Endothelial cell of umbilical vein (primary cell): ENCODE measurements around the gene ADTRP. TPM values are rescaled to one million over a fixed set of nuclear protein-coding genes. Genes with fewer than 3 reads are reported as not detected.

Experiments
- BruUV-seq: library from RNA; stranded (reverse); fragments of 400-500 nt; replicated peaks from 2 replicates; lab custom pipeline; 2021; lab: Mats Ljungman, UMichigan
- CTCF ChIA-PET: fragments of 300-600, 350-600 bp; sonication (Branson Sonifier 250); formaldehyde crosslinking; loops from one replicate; lab custom pipeline; 2021; ENCODE audit warnings: antibody characterized with exemption, inconsistent platforms; lab: Charles Lee
- POLR2A ChIA-PET: fragments of 300-600, 350-600 bp; sonication (Branson Sonifier 250); formaldehyde crosslinking; loops from one replicate; lab custom pipeline; 2021; ENCODE audit warnings: antibody characterized with exemption, inconsistent platforms; lab: Charles Lee
- DNase-seq: peaks from one replicate; pipeline ENCODE4 v3.0.0-alpha.2; 2011; ENCODE audit warnings: low read depth, low spot score
- FAIRE-seq: peaks from 2 replicates; lab custom pipeline; 2011; peaks lifted over from hg19 to GRCh38; lab: Jason Lieb, UNC
- H2AFZ ChIP-seq: 2 replicates; pipeline ENCODE4 v1.6.0; 2012; ENCODE audit warnings: low read depth, low read length, control low read depth, inconsistent platforms
- H3K27ac ChIP-seq: 2 replicates; pipeline ENCODE4 v1.5.1; 2011; ENCODE audit warnings: low read depth, mild to moderate bottlenecking, control low read depth, low read length, moderate library complexity; ENCODE audit not compliant: insufficient read depth
- H3K27me3 ChIP-seq, 2 experiments: 2 replicates each; pipeline versions ENCODE4 v1.6.0 to v1.6.1; 2011; ENCODE audit warnings: low read length in 2 of 2, mixed read lengths in 1 of 2; ENCODE audit not compliant: control insufficient read depth in 2 of 2, insufficient read depth in 2 of 2
- H3K36me3 ChIP-seq, 2 experiments: 2 replicates in 1 of 2; 3 replicates in 1 of 2; pipeline ENCODE4 v1.5.1; 2011; ENCODE audit warnings: low read length in 2 of 2, mild to moderate bottlenecking in 1 of 2, moderate library complexity in 1 of 2; ENCODE audit not compliant: control insufficient read depth in 2 of 2, insufficient read depth in 2 of 2; ENCODE audit errors: extremely low read depth in 1 of 2
- H3K4me1 ChIP-seq: 3 replicates; pipeline ENCODE4 v1.5.1; 2011; ENCODE audit warnings: mild to moderate bottlenecking, low read length; ENCODE audit not compliant: control insufficient read depth, insufficient read depth; ENCODE audit errors: extremely low read depth
- H3K4me2 ChIP-seq: 2 replicates; pipeline ENCODE4 v1.6.1; 2011; ENCODE audit warnings: low read length, control low read depth, mixed read lengths; ENCODE audit not compliant: insufficient read depth
- H3K4me3 ChIP-seq, 3 experiments: fragments of 200-600 bp in 1 of 3; sonication (generic), shearing (Covaris generic) in 1 of 3; replicated peaks in 1 of 3; 2 replicates each; pipeline ENCODE4 v1.5.1; 2011 to 2016; ENCODE audit warnings: control low read depth in 3 of 3, low read length in 3 of 3, mild to moderate bottlenecking in 2 of 3, inconsistent platforms in 1 of 3, low read depth in 1 of 3, moderate library complexity in 1 of 3; ENCODE audit not compliant: insufficient read depth in 1 of 3
- H3K79me2 ChIP-seq: 2 replicates; pipeline ENCODE4 v1.6.0; 2012; ENCODE audit warnings: low read length, inconsistent platforms; ENCODE audit not compliant: control insufficient read depth, insufficient read depth
- H3K9ac ChIP-seq: replicated peaks from 2 replicates; pipeline ENCODE3; 2011; ENCODE audit warnings: low read length, control low read depth; ENCODE audit not compliant: insufficient read depth; ENCODE audit errors: extremely low read depth
- H3K9me1 ChIP-seq: replicated peaks from 3 replicates; pipeline ENCODE4 v1.6.0; 2011; ENCODE audit warnings: mild to moderate bottlenecking, low read length; ENCODE audit not compliant: control insufficient read depth, insufficient read depth; ENCODE audit errors: extremely low read depth
- H3K9me3 ChIP-seq: replicated peaks from 2 replicates; pipeline ENCODE4 v1.5.1; 2012; ENCODE audit warnings: low read length, inconsistent platforms; ENCODE audit not compliant: control insufficient read depth, insufficient read depth
- H4K20me1 ChIP-seq: replicated peaks from 2 replicates; pipeline ENCODE3; 2011; ENCODE audit warnings: mild to moderate bottlenecking, low read length; ENCODE audit not compliant: control insufficient read depth, insufficient read depth; ENCODE audit errors: extremely low read depth
- CTCF ChIP-seq, 2 donors: IDR thresholded peaks; 1 replicate in 1 of 2; 2 replicates in 1 of 2; pipeline ENCODE4 v1.5.1; 2011; ENCODE audit warnings: low read length in 2 of 2, mild to moderate bottlenecking in 2 of 2, moderate library complexity in 2 of 2, control low read depth in 1 of 2, inconsistent platforms in 1 of 2, low read depth in 1 of 2; ENCODE audit not compliant: insufficient read depth in 1 of 2; ENCODE audit errors: extremely low read depth in 1 of 2
- EZH2 ChIP-seq: IDR thresholded peaks from 2 replicates; pipeline ENCODE4 v1.6.1; 2012; ENCODE audit warnings: borderline replicate concordance, low read depth, mild to moderate bottlenecking, moderate library complexity, low read length, inconsistent platforms; ENCODE audit not compliant: severe bottlenecking
- FOS ChIP-seq: IDR thresholded peaks from 2 replicates; pipeline ENCODE4 v1.6.1; 2011; ENCODE audit warnings: mild to moderate bottlenecking, low read length, moderate library complexity, borderline replicate concordance; ENCODE audit not compliant: insufficient read depth
- GATA2 ChIP-seq: IDR thresholded peaks from 2 replicates; pipeline ENCODE4 v1.7.0; 2011; ENCODE audit warnings: low read depth, mild to moderate bottlenecking, moderate library complexity, mixed read lengths, low read length; ENCODE audit not compliant: insufficient read length, insufficient read depth
- JUN ChIP-seq: IDR thresholded peaks from 2 replicates; pipeline ENCODE4 v1.6.1; 2011; ENCODE audit warnings: borderline replicate concordance, low read depth; ENCODE audit not compliant: insufficient read length, insufficient read depth
- MYC ChIP-seq: IDR thresholded peaks from one replicate; pipeline ENCODE4 v1.6.1; 2011; ENCODE audit warnings: mild to moderate bottlenecking, low read depth, low read length
- POLR2A ChIP-seq: IDR thresholded peaks from 2 replicates; pipeline ENCODE4 v1.6.1; 2012; ENCODE audit warnings: low read depth, mild to moderate bottlenecking, control low read depth, low read length
- POLR2AphosphoS5 ChIP-seq: IDR thresholded peaks from 2 replicates; pipeline ENCODE4 v1.6.1; 2012; ENCODE audit warnings: low read depth, mild to moderate bottlenecking, control low read depth, low read length, moderate library complexity; ENCODE audit not compliant: insufficient read depth
- dilution Hi-C: fragments of 300-500 bp; cut with MboI; formaldehyde crosslinking; loops from one replicate; pipeline ENCODE4 v1.15.0; 2019; ENCODE audit warnings: low sequenced_read_pairs; ENCODE audit not compliant: extremely low pct_ligation_motif_present
- intact Hi-C: fragments of 100-400 bp; cut with micrococcal nuclease; formaldehyde crosslinking; loops from one replicate; pipeline ENCODE4 v1.10.0; 2022
- polyA plus RNA-seq, 4 experiments: library from polyadenylated mRNA; depleted of rRNA in 3 of 4; stranded (reverse) in 3 of 4; unstranded in 1 of 4; fragments of >200 nt; gene quantifications; 2 replicates each; pipeline versions ENCODE4 v1.2.1 to v1.2.3, GENCODE V29; 2011 to 2012; ENCODE audit warnings: missing spikeins in 1 of 4
- total RNA-seq: library from RNA; stranded (reverse); gene quantifications from 2 replicates; pipeline ENCODE4 v1.2.3, GENCODE V29; 2021
- TF ChIP-seq, protein P1 (sequence below): IDR thresholded peaks from 2 replicates; pipeline ENCODE4 v1.6.1; 2011; ENCODE audit not compliant: insufficient read depth, insufficient read length

ADTRP gene
- total and polyA plus RNA-seq, 2 donors (not counting 3 experiments of a cell fraction or from before 2014, with no cell fraction given), result 3.3 to 4.4 TPM

GRCh38 chr6:11769811-11770545, 8.6 kb downstream of the ADTRP start:
- no TSS peak for BruUV-seq
- no peak for DNase-seq
- ChIA-PET CTCF (interaction anchor here (1.0 to 2.2 kb wide), 5 partner anchors 15 to 519 kb away, joined by 3 to 6 read pairs (median 4); no protein-coding TSS in a partner anchor), POLR2A (interaction anchor here (0.7 kb wide), 1 partner anchor 157 kb away, joined by 3 read pairs; no protein-coding TSS in a partner anchor)
- Histone ChIP-seq H3K9me1 (no peaks in the 10 kb centered on the region), H3K27ac (peak overlapping the region; percentile 94), H2AFZ (no peak overlapping the region), H3K36me3 (no peaks in the 10 kb centered on the region), H3K9me3 (no peaks in the 10 kb centered on the region), H3K4me2 (no peak overlapping the region), H4K20me1 (no peaks in the 10 kb centered on the region), H3K79me2 (peaks cover 2% of the 10 kb centered on the region), H3K4me3 (no peak overlapping the region), H3K9ac (peak overlapping the region; percentile 52), H3K27me3 (no peaks in the 10 kb centered on the region), H3K4me1 (peaks cover 65% of the 10 kb centered on the region)
- no peak for TF ChIP-seq EZH2
- TF ChIP-seq CTCF (IDR thresholded peaks at IDR 0.05; ENCODE audit: extremely low read depth in 1 of 2, insufficient read depth in 1 of 2, low read depth in 1 of 2, low read length in 2 of 2), result no peak
- TF ChIP-seq, protein P1, sequence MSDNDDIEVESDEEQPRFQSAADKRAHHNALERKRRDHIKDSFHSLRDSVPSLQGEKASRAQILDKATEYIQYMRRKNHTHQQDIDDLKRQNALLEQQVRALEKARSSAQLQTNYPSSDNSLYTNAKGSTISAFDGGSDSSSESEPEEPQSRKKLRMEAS, result no peak
- TF ChIP-seq POLR2A, result no peak
- TF ChIP-seq GATA2, result no peak
- no peak for TF ChIP-seq MYC
- TF ChIP-seq JUN, result no peak
- TF ChIP-seq FOS, result no peak
- TF ChIP-seq POLR2AphosphoS5, result no peak
- intact Hi-C loops (loop anchor here (1.0 to 10.0 kb wide), 4 partner anchors 183 to 837 kb away; partner anchors contain the start of gene EDN1), dilution Hi-C loops (loop anchor here (5.0 to 25.0 kb wide), 2 partner anchors 163 to 517 kb away; partner anchors contain the start of gene EDN1)
- no peak for FAIRE-seq
